Measurements from ENCODE around the gene BHLHE23. TPM values are rescaled to one million over a fixed set of nuclear protein-coding genes. Genes with fewer than 3 reads are reported as not detected.

BHLHE23 gene
- total RNA-seq, 4 donors from 2014 or later, result not detected

DNA sequence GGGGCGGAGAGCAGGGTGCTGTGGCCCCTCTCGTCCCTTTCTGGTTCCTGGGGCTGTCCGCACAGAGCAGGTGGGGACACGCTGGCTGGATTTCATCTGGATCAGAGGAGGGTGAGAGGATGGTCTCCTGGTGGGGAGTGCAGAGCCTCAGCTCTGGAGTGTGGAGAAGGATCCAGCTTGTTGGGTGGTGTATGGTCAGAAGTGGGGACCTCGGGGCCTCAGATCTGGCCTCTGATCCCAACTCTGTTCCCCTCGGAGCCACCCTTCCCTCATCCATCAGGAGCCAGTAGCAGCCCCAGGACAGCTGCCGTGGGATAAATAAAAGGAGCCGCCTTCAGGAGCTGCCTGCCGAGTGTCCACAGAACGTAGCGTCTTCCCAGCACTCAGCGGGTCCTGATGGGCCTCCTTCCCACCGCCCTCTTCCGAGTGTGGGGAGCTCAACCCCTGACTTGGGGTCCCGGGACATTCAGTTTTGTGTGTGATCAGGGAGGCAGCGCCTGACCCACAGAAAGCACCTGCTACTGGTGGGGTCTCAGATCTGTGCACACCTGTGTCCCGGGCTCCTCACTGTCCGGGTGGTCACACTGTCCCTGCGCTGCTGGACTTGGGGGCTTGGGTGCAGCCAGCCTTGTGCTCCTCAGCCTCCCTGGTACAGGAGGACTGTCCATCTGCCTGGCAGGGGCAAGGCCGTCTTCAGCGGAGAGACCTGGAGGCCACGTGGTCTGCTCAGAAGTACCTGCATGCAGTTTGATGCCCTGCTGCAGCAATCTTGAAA lies 25.4 kb upstream of the BHLHE23 start:
- no peak for TF ChIP-seq POLR2A (IDR thresholded peaks at IDR 0.05)

DNA sequence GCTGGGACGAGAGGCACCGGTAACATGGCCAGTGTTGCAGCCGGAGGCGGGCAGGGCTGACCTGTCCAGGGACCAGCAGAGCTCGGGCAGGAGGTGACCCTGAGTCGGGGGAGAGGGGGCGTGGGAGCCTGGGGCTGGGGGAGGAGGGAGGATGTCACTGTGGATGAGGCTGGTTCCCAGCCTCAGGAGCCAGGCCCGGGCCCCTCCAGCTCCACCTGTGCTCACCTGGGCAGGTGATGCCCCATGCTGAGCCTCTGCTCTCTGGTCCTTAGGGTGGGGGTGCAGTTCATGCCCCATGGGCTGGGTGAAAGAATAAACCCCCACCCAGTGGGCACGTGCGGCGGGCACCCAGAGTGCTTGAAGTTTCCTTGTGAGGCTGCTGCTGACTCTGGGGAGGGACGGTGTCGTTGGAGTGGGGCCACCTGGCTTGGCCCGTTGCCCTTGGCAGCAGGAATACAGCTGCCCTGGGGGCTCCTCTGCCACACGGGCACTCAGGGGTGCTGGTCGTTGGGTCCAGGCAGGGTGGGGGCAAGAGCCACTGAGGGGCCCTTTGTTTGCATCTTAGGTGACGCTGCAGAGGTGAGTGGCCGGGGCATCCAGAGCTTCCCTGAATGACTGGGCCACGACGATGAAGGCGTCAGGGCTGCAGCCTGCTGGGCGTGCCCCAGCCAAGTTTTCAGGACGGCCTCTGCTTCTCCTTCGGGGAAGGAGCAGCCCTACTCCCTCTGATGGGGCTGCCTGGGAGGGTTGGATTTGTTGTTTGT lies 24.7 kb upstream of the BHLHE23 start:
- Histone ChIP-seq H3K9me3 (no peaks in the 10 kb centered on the region), H3K4me3 (no peak overlapping the region), H3K27me3 (peaks cover 98% of the 10 kb centered on the region), H3K27ac (no peak overlapping the region), H3K36me3 (no peaks in the 10 kb centered on the region), H3K4me1 (peaks cover 6% of the 10 kb centered on the region)
- DNase-seq (ENCODE audit: low spot score in 2 of 2), result no peak
- TF ChIP-seq POLR2AphosphoS5 (IDR thresholded peaks at IDR 0.05) (no peak), EP300 (IDR thresholded peaks at IDR 0.05) (no peak), CTCF (IDR thresholded peaks at IDR 0.05) (no peak), POLR2A (IDR thresholded peaks at IDR 0.05) (no peak)
- WGBS, result 71% methylated on average over 14 of the region's 24 CpGs

More for the DNA sequence above, 25.4 kb upstream of the BHLHE23 start:
- H3K4me1 ChIP-seq, result peaks cover 6% of the 10 kb centered on the region
- peaks cover 98% of the 10 kb centered on the region for H3K27me3 ChIP-seq
- DNase-seq (ENCODE audit: low spot score in 2 of 2), result peak in 1 of 2 donors; percentile 30
- no peaks in the 10 kb centered on the region for H3K36me3 ChIP-seq
- H3K9me3 ChIP-seq, result no peaks in the 10 kb centered on the region
- 46% methylated on average over 6 of the region's 22 CpGs for WGBS
- no peak overlapping the region for H3K4me3 ChIP-seq
- no peak overlapping the region for H3K27ac ChIP-seq

DNA sequence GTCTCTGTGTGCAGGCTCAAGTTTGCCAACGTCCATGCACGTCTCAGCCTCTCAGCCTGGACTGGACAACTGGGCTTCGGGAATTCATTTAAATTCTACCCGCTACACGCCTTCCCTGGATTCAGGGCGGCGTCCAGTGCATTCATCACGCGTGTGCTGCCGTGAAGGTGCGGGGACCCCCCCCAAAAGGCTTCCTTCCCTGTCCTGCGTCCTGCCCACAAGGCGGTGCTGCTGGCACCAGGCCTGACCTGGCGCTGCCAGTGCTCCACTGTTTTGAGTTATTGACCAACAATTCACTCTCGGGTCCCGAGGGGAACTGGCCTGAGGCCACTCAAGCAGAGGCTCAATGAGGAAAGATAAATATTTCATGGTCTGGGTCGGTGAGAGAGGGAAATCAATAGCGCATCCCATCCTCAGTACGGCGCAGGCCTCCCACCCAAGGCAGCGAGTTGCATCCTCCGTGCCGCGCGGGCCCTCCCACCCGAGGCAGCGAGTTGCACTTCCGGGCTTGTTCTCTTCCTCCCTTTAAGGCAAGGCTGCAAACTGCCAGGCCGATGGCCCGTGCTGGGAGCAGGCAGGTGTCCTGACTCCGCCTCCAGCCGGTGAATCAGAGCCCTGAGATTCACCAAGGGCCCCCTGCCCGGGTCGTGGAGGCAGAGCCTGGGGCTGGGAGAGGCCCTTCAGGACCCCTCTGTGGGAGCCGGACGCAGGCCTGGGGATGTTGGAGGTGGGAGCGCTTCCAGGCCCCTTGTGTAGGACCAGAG lies 22.8 kb upstream of the BHLHE23 start:
- TF ChIP-seq POLR2A (IDR thresholded peaks at IDR 0.05), result no peak
- TF ChIP-seq POLR2AphosphoS5 (IDR thresholded peaks at IDR 0.05), result no peak
- no peak for TF ChIP-seq CTCF (IDR thresholded peaks at IDR 0.05)
- TF ChIP-seq EP300 (IDR thresholded peaks at IDR 0.05), result no peak
- no peak for DNase-seq (ENCODE audit: low spot score in 2 of 2)
- peaks cover 15% of the 10 kb centered on the region for H3K4me1 ChIP-seq
- 55% methylated on average over 19 of the region's 37 CpGs for WGBS
- no peak overlapping the region for H3K27ac ChIP-seq
- no peak overlapping the region for H3K4me3 ChIP-seq
- no peaks in the 10 kb centered on the region for H3K36me3 ChIP-seq
- H3K27me3 ChIP-seq, result peaks cover 98% of the 10 kb centered on the region
- no peaks in the 10 kb centered on the region for H3K9me3 ChIP-seq

GRCh38 chr20:63028461-63028921 lies 21.7 kb upstream of the BHLHE23 start:
- H3K9me3 ChIP-seq, result no peaks in the 10 kb centered on the region
- peaks cover 98% of the 10 kb centered on the region for H3K27me3 ChIP-seq

More at GRCh38 chr20:63028461-63028921, 21.7 kb upstream of the BHLHE23 start:
- TF ChIP-seq POLR2AphosphoS5 (IDR thresholded peaks at IDR 0.05) (no peak), EP300 (IDR thresholded peaks at IDR 0.05) (no peak), POLR2A (IDR thresholded peaks at IDR 0.05) (no peak), CTCF (IDR thresholded peaks at IDR 0.05) (no peak)
- Histone ChIP-seq H3K36me3 (no peaks in the 10 kb centered on the region), H3K27ac (no peak overlapping the region), H3K4me1 (peaks cover 14% of the 10 kb centered on the region), H3K4me3 (no peak overlapping the region)
- DNase-seq (ENCODE audit: low spot score in 2 of 2), result peak in 1 of 2 donors; percentile 4
- 24% methylated on average over 14 of the region's 22 CpGs for WGBS

Measured in suprapubic skin (tissue), 4 donors.